ENCODE results near the gene CHIT1.

The CHIT1 gene

GRCh38 chr1:203175237-203175826, 54.1 kb downstream of the CHIT1 start, which contains the start of gene MYBPH:
Gene MYBPH (minus strand): TSS chr1:203175826. CDS start chr1:203175755, 71 bp downstream.
- DNase-seq (ENCODE audit: low read depth) = no peak

- no peak for DNase-seq (ENCODE audit: low read depth)
These were observed 55.0 kb downstream of the CHIT1 start for GRCh38 chr1:203174324-203174985.

- no peak for DNase-seq (ENCODE audit: low read depth)
These were observed 55.9 kb downstream of the CHIT1 start for GRCh38 chr1:203173566-203173965.

- no peak for DNase-seq (ENCODE audit: low read depth)
These were observed 56.4 kb downstream of the CHIT1 start for GRCh38 chr1:203173011-203173555.

GRCh38 chr1:203172184-203173010, 57.1 kb downstream of the CHIT1 start:
- peak; percentile 42 for DNase-seq (ENCODE audit: low read depth)

- no peak for DNase-seq (ENCODE audit: low read depth)
These were observed 57.9 kb downstream of the CHIT1 start for GRCh38 chr1:203171341-203172183.

GRCh38 chr1:203170625-203171330, 58.7 kb downstream of the CHIT1 start:
- no peak for DNase-seq (ENCODE audit: low read depth)

- DNase-seq (ENCODE audit: low read depth) = no peak
These were observed 59.5 kb downstream of the CHIT1 start for GRCh38 chr1:203169770-203170520.

GRCh38 chr1:203168991-203169390, 60.5 kb downstream of the CHIT1 start:
- no peak for DNase-seq (ENCODE audit: low read depth)

GRCh38 chr1:203168256-203168786, 61.2 kb downstream of the CHIT1 start:
- no peak for DNase-seq (ENCODE audit: low read depth)

GRCh38 chr1:203167913-203168200, 61.6 kb downstream of the CHIT1 start:
- DNase-seq (ENCODE audit: low read depth) = no peak

GRCh38 chr1:203167026-203167912, 62.2 kb downstream of the CHIT1 start:
- DNase-seq (ENCODE audit: low read depth) = no peak

- DNase-seq (ENCODE audit: low read depth) = no peak
These were observed 63.1 kb downstream of the CHIT1 start for GRCh38 chr1:203166192-203166940.
